IMR-90 (cell line): Measurements from ENCODE around the gene CDR2. TPM values are rescaled to one million over a fixed set of nuclear protein-coding genes. Genes with fewer than 3 reads are reported as not detected.

ENCODE experiments used
- ATAC-seq: fragments of 200-7000 bp; cut with Tn5 transposase; 2 replicates; pipeline ENCODE4 v1.9.1; 2020; ENCODE audit warnings: low read depth, mild to moderate bottlenecking, moderate library complexity
- BruUV-seq: library from RNA; stranded (reverse); fragments of 400-500 nt; replicated peaks from 2 replicates; lab custom pipeline; 2021; lab: Mats Ljungman, UMichigan
- CTCF ChIA-PET: fragments of 300-600 bp; formaldehyde crosslinking; extraction: SDS; loops from one replicate; lab custom pipeline; 2021; ENCODE audit warnings: antibody characterized with exemption; lab: Yijun Ruan, JAX
- POLR2A ChIA-PET: fragments of 300-600 bp; sonication (Branson Sonifier 250); formaldehyde crosslinking; loops from one replicate; lab custom pipeline; 2022; ENCODE audit warnings: antibody characterized with exemption; ENCODE audit not compliant: unreplicated experiment; lab: Charles Lee
- DNase-seq: peaks from one replicate; pipeline ENCODE4 v3.0.0; 2013
- H2AFZ ChIP-seq: replicated peaks from 2 replicates; pipeline ENCODE3; 2013; ENCODE audit warnings: low read length, mild to moderate bottlenecking; ENCODE audit not compliant: poor library complexity
- H2AK5ac ChIP-seq: 2 replicates; pipeline ENCODE4 v1.6.1; 2013; ENCODE audit warnings: low read depth, low read length, inconsistent platforms
- H2AK9ac ChIP-seq: replicated peaks from 2 replicates; pipeline ENCODE3; 2013; ENCODE audit warnings: mild to moderate bottlenecking, low read depth, low read length, moderate library complexity; ENCODE audit not compliant: poor library complexity
- H2BK120ac ChIP-seq: 2 replicates; pipeline ENCODE4 v1.6.1; 2013; ENCODE audit warnings: low read depth, low read length, inconsistent platforms
- H2BK15ac ChIP-seq: 3 replicates; pipeline ENCODE4 v1.6.1; 2013; ENCODE audit warnings: low read depth, low read length, inconsistent platforms
- H2BK20ac ChIP-seq: 2 replicates; pipeline ENCODE4 v1.6.1; 2013; ENCODE audit warnings: low read depth, mild to moderate bottlenecking, inconsistent platforms, low read length, moderate library complexity
- H2BK5ac ChIP-seq: 2 replicates; pipeline ENCODE4 v1.6.1; 2013; ENCODE audit warnings: mild to moderate bottlenecking, low read depth, low read length, inconsistent platforms; ENCODE audit not compliant: poor library complexity, severe bottlenecking
- H3K14ac ChIP-seq: replicated peaks from 2 replicates; pipeline ENCODE4 v1.6.1; 2013; ENCODE audit warnings: low read depth, low read length, inconsistent platforms
- H3K18ac ChIP-seq: 2 replicates; pipeline ENCODE4 v1.6.1; 2013; ENCODE audit warnings: low read depth, low read length, control low read depth
- H3K23ac ChIP-seq: 2 replicates; pipeline ENCODE4 v1.6.1; 2013; ENCODE audit warnings: low read depth, low read length, inconsistent platforms
- H3K27ac ChIP-seq: 2 replicates; pipeline ENCODE4 v1.5.1; 2013; ENCODE audit warnings: mild to moderate bottlenecking, control low read depth, low read length; ENCODE audit not compliant: insufficient read depth
- H3K27me3 ChIP-seq: 2 replicates; pipeline ENCODE4 v1.6.1; 2013; ENCODE audit warnings: low read length; ENCODE audit not compliant: control insufficient read depth, insufficient read depth
- H3K36me3 ChIP-seq: 2 replicates; pipeline ENCODE4 v1.6.1; 2013; ENCODE audit warnings: low read length, mixed read lengths; ENCODE audit not compliant: control insufficient read depth, insufficient read depth
- H3K4ac ChIP-seq: 2 replicates; pipeline ENCODE4 v1.6.1; 2013; ENCODE audit warnings: low read depth, low read length, inconsistent platforms
- H3K4me1 ChIP-seq: 2 replicates; pipeline ENCODE4 v1.6.1; 2013; ENCODE audit warnings: low read length, mixed read lengths; ENCODE audit not compliant: control insufficient read depth, insufficient read depth
- H3K4me2 ChIP-seq: 2 replicates; pipeline ENCODE4 v1.6.1; 2013; ENCODE audit warnings: low read depth, mild to moderate bottlenecking, control low read depth, low read length, moderate library complexity
- H3K4me3 ChIP-seq: 2 replicates; pipeline ENCODE4 v1.5.1; 2013; ENCODE audit warnings: low read depth, mild to moderate bottlenecking, control low read depth, low read length, moderate library complexity; ENCODE audit not compliant: insufficient read depth
- H3K56ac ChIP-seq: 2 replicates; pipeline ENCODE4 v1.6.1; 2013; ENCODE audit warnings: low read length, inconsistent platforms; ENCODE audit not compliant: insufficient read depth; ENCODE audit errors: extremely low read depth
- H3K79me1 ChIP-seq, 2 experiments: 2 replicates each; pipeline ENCODE4 v1.6.1; 2013; ENCODE audit warnings: low read length in 2 of 2, inconsistent platforms in 1 of 2, low read depth in 1 of 2
- H3K9ac ChIP-seq: 2 replicates; pipeline ENCODE4 v1.6.1; 2013; ENCODE audit warnings: low read depth, low read length, control low read depth
- H3K9me1 ChIP-seq: 2 replicates; pipeline ENCODE4 v1.6.1; 2013; ENCODE audit warnings: low read length, inconsistent platforms; ENCODE audit not compliant: insufficient read depth
- H3K9me3 ChIP-seq: 2 replicates; pipeline ENCODE4 v1.6.1; 2013; ENCODE audit warnings: low read length; ENCODE audit not compliant: control insufficient read depth, insufficient read depth
- H4K20me1 ChIP-seq: 2 replicates; pipeline ENCODE4 v1.6.1; 2013; ENCODE audit warnings: low read length, inconsistent platforms; ENCODE audit not compliant: insufficient read depth
- H4K5ac ChIP-seq: 2 replicates; pipeline ENCODE4 v1.6.1; 2013; ENCODE audit warnings: mild to moderate bottlenecking, low read depth, low read length, control low read depth
- H4K8ac ChIP-seq, 2 experiments: 2 replicates each; pipeline ENCODE4 v1.6.1; 2013; ENCODE audit warnings: low read depth in 2 of 2, low read length in 2 of 2, control low read depth in 1 of 2, inconsistent platforms in 1 of 2
- H4K91ac ChIP-seq: 2 replicates; pipeline ENCODE4 v1.6.1; 2013; ENCODE audit warnings: low read depth, low read length, inconsistent platforms; ENCODE audit not compliant: insufficient read depth
- BHLHE40 ChIP-seq: fragments of 150-350 bp; IDR thresholded peaks from 2 replicates; pipeline ENCODE4 v1.6.1; 2016; ENCODE audit warnings: mild to moderate bottlenecking, low read depth, low read length
- CEBPB ChIP-seq: IDR thresholded peaks from 2 replicates; pipeline ENCODE4 v1.6.1; 2012; ENCODE audit warnings: low read depth, low read length, improper control_type of control experiment
- FOS ChIP-seq: fragments of 150-350 bp; IDR thresholded peaks from 2 replicates; pipeline ENCODE4 v1.6.1; 2016; ENCODE audit warnings: low read depth, low read length
- POLR2A ChIP-seq: IDR thresholded peaks from 2 replicates; pipeline ENCODE4 v1.6.1; 2012; ENCODE audit warnings: mild to moderate bottlenecking, low read depth, low read length
- WGBS, 2 experiments: methylation state at CpG; one replicate each; pipeline versions ENCODE4 v1.1.5 to v1.1.7; 2013; ENCODE audit warnings: missing lambda C conversion rate in 2 of 2; ENCODE audit not compliant: insufficient read length in 1 of 2; ENCODE audit errors: extremely low coverage in 2 of 2; 5-methylcytosine and 5-hydroxymethylcytosine counted together
- dilution Hi-C: fragments of 300-500 bp; cut with HindIII; formaldehyde crosslinking; loops from one replicate; pipeline ENCODE4 v1.14.3; 2018; ENCODE audit warnings: low sequenced_read_pairs; ENCODE audit not compliant: unreplicated experiment
- in situ Hi-C: fragments of 300-500 bp; cut with MboI; formaldehyde crosslinking; loops from 3 replicates; pipeline ENCODE4 v1.14.3; 2019; ENCODE audit warnings: low sequenced_read_pairs, inconsistent platforms, mixed read lengths
- intact Hi-C: fragments of 100-400 bp; cut with micrococcal nuclease; formaldehyde crosslinking; loops from 2 replicates; pipeline ENCODE4 v1.10.0; 2022
- polyA plus RNA-seq, 3 experiments: library from polyadenylated mRNA; depleted of rRNA; stranded (reverse); fragments of >200 nt; gene quantifications; 2 replicates each; pipeline ENCODE4 v1.2.3, GENCODE V29; 2012; ENCODE audit warnings: low replicate concordance in 1 of 3
- total RNA-seq: library from RNA; depleted of rRNA; stranded (reverse); fragments of >200 nt; gene quantifications from 2 replicates; pipeline ENCODE4 v1.2.3, GENCODE V29; 2012

The CDR2 gene
- total and polyA plus RNA-seq, 2 of the 4 experiments (the other 2 are of a cell fraction) = 37.7 to 48.4 TPM

DNA sequence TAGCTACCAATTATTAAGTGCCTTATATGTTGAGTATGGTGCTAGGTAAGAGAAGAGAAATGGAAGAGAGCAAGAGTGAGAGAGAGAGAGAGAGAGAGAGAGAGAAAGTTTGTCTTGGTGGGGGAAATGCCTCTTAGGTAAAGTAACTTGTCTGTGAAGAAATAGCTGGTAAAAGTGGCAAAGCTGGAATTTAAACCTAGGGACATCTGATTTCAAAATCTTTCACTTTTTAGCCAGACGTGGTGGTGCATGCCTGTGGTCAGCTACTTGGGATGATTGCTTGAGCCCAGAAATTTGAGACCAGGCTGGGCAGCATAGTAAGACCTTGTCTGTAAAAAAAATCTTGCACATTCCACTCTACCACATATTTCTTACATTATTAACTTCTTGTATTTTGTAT is 23.0 kb upstream of the CDR2 start:
- peak overlapping the region; percentile 93; the same call in 1 of the 2 replicates for H2BK120ac ChIP-seq
- H3K27ac ChIP-seq = peak overlapping the region; percentile 89; the same call in 1 of the 2 replicates
- peak overlapping the region; percentile 84 for H2BK5ac ChIP-seq
- peak overlapping the region in 1 of 2 experiments; percentile 21; a peak in 1 of 4 replicates for H4K8ac ChIP-seq
- in situ Hi-C loops = no loop called here
- H3K4me1 ChIP-seq = peaks cover 15% of the 10 kb centered on the region
- no peaks in the 10 kb centered on the region for H4K20me1 ChIP-seq
- H2AFZ ChIP-seq = no peak overlapping the region
- dilution Hi-C loops = no loop called here
- no peaks in the 10 kb centered on the region for H3K9me3 ChIP-seq
- H2AK5ac ChIP-seq = no peak overlapping the region
- no peaks in the 10 kb centered on the region for H3K36me3 ChIP-seq
- H4K5ac ChIP-seq = no peak overlapping the region
- ChIA-PET CTCF (interaction anchor here (0.7 to 1.7 kb wide), 3 partner anchors 10 to 79 kb away, joined by 3 to 7 read pairs (median 5); no protein-coding TSS in a partner anchor), POLR2A (interaction anchor here (0.6 kb wide), 1 partner anchor 320 kb away, joined by 3 read pairs; no protein-coding TSS in a partner anchor)
- H3K4me2 ChIP-seq = no peak overlapping the region
- no peak overlapping the region for H3K4ac ChIP-seq
- no peak overlapping the region for H4K91ac ChIP-seq
- no TSS peak for BruUV-seq
- TF ChIP-seq BHLHE40 = peak; percentile 33; the same call in 1 of the 2 replicates
- TF ChIP-seq FOS = peak; percentile 6; the same call in 1 of the 2 replicates
- no peak for TF ChIP-seq POLR2A
- TF ChIP-seq CEBPB = peak; percentile 80
- no peak overlapping the region; the same call in 1 of the 2 replicates for H3K18ac ChIP-seq
- no peak overlapping the region for H3K56ac ChIP-seq
- no peak overlapping the region for H3K14ac ChIP-seq
- intact Hi-C loops = loop anchor here (1.0 kb wide), 1 partner anchor 10 kb away; no protein-coding TSS in a partner anchor
- no CpG with 5 or more reads among the region's 1 CpG for WGBS, 2 experiments
- H3K79me1 ChIP-seq = peaks cover 0 to 12% of the 10 kb centered on the region in 2 experiments; a peak in 2 of 4 replicates
- H3K27me3 ChIP-seq = no peaks in the 10 kb centered on the region
- no peak overlapping the region for H3K4me3 ChIP-seq
- peaks cover 18% of the 10 kb centered on the region for H3K9me1 ChIP-seq
- no peak overlapping the region for H3K23ac ChIP-seq
- H2BK15ac ChIP-seq = no peak overlapping the region
- no peak overlapping the region for H2AK9ac ChIP-seq
- ATAC-seq (peak; percentile 97), DNase-seq (peak; percentile 96)
- no peak overlapping the region for H3K9ac ChIP-seq
- H2BK20ac ChIP-seq = no peak overlapping the region
